ENCODE results near the gene DHX9.

DHX9 gene

DNA sequence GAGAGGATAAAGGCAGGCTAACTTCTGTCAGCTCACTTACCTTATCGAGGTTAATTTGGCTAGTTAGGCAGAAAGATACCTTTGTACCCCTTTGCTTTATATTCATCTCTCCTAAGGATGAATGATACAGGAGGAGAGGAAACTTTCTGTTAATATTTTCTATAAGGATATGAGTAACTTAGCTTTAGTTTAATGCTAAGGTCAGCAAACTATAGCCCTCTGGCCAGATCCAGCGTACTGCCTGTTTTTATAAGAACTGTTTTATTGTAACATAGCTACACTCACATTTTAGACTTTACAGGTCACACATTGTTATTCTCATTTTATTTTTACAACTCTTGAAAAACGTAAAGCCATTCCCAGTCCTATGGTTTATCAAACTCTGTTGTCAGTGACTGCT, 18.1 kb downstream of the DHX9 start:
- TF ChIP-seq Cebpa-rat (IDR thresholded peaks at IDR 0.05) = no peak
- Histone ChIP-seq H3K4me1 (no peaks in the 10 kb centered on the region), H3K27me3 (no peaks in the 10 kb centered on the region), H3K9me3 (no peaks in the 10 kb centered on the region), H3K4me3 (no peak overlapping the region), H3K9ac (no peak overlapping the region), H3K36me3 (peaks cover 100% of the 10 kb centered on the region), H3K27ac (no peak overlapping the region), H3K4me2 (no peak overlapping the region), H4K20me1 (peaks cover 100% of the 10 kb centered on the region)

DNA sequence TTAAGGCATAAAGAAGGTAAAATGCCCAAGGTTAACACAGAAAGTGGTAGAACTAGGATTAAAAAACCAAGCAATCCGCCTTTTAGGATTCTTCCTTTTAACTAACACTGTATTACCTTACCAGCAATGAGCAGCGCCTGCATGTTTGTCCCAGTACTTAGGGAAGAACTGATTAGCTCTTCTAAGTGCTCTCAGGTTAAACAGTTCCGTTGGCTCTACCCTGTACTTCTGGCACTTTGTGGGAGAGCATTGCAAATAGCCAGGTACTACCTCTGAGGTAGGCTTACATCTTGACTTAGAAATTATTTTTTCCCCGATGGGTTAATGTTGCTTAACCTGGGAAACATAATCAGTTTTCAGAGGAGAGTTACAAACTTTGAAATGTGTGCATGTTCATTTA, 21.5 kb downstream of the DHX9 start:
- H3K27ac ChIP-seq = no peak overlapping the region
- H3K36me3 ChIP-seq = peaks cover 100% of the 10 kb centered on the region
- no peaks in the 10 kb centered on the region for H3K4me1 ChIP-seq
- no peak for TF ChIP-seq Cebpa-rat (IDR thresholded peaks at IDR 0.05)
- peaks cover 100% of the 10 kb centered on the region for H4K20me1 ChIP-seq
- H3K9ac ChIP-seq = no peak overlapping the region
- no peaks in the 10 kb centered on the region for H3K27me3 ChIP-seq
- H3K4me3 ChIP-seq = no peak overlapping the region
- H3K4me2 ChIP-seq = no peak overlapping the region
- no peaks in the 10 kb centered on the region for H3K9me3 ChIP-seq

DNA sequence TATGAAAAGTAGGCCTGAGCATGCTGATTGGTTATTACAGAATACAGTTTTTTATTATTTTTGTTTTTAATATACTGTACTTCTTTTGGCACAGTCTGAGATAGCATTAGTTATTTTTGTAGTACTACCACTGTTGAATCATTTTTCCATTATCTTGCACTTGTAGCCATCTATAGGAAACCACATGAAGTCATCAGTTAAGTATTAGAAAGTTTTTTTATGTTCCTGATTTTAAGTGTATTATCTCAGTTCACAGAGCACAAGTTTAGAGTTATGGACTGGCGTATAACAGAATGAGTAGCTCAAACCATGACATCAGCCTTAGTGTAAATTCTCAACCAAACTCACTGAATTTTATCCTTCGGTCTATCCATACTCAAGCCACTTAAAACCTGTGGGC, 22.8 kb downstream of the DHX9 start:
- H4K20me1 ChIP-seq = peaks cover 99% of the 10 kb centered on the region

DNA sequence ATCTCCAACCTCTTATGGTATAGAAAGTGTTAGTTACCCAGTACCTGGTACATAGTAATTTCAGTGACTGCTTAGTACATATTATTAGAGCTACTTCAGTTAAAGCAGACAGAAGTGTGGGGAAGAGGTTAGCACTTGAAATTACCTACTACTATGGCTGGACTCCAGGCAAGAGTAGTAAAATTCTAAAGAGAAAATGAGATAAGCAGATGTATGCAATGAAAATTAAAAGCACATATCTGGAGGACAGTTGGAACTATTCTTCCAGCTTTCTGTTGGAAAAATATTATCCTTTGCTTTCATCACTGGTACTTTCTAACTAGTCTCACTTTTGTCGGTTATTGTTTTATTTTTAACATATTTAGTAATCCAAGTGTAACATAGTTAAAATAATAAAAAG, 23.7 kb downstream of the DHX9 start:
- peaks cover 99% of the 10 kb centered on the region for H3K36me3 ChIP-seq
- H3K27ac ChIP-seq = no peak overlapping the region
- no peak overlapping the region for H3K4me3 ChIP-seq
- no peak overlapping the region for H3K9ac ChIP-seq
- H3K9me3 ChIP-seq = no peaks in the 10 kb centered on the region
- TF ChIP-seq Cebpa-rat (IDR thresholded peaks at IDR 0.05) = no peak
- H3K4me1 ChIP-seq = no peaks in the 10 kb centered on the region
- no peak overlapping the region for H3K4me2 ChIP-seq
- H4K20me1 ChIP-seq = peaks cover 98% of the 10 kb centered on the region
- H3K27me3 ChIP-seq = no peaks in the 10 kb centered on the region

More for the DNA sequence above, 22.8 kb downstream of the DHX9 start:
- Histone ChIP-seq H3K27me3 (no peaks in the 10 kb centered on the region), H3K4me2 (no peak overlapping the region), H3K9me3 (no peaks in the 10 kb centered on the region), H3K9ac (no peak overlapping the region), H3K36me3 (peaks cover 99% of the 10 kb centered on the region), H3K4me3 (no peak overlapping the region), H3K4me1 (no peaks in the 10 kb centered on the region), H3K27ac (no peak overlapping the region)
- TF ChIP-seq Cebpa-rat (IDR thresholded peaks at IDR 0.05) = no peak

DNA sequence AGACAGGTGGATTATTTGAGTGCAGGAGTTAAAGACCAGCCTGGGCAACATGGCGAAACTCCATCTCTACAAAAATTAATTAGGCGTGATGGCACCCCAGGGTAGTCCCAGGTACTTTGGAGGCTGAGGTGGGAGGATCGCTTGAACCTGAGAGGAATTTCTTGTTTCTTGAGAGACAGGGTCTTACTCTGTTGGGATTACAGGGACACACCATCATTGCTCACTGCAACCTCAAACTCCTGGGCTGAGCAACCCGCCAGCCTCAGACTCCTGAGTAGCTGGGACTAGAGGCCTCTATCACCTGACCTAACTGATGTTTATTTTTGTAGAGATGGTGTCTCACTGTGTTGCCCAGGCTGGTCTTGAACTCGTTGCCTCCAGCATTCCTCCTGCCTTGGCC, 24.8 kb downstream of the DHX9 start:
- no peaks in the 10 kb centered on the region for H3K4me1 ChIP-seq
- no peak overlapping the region for H3K4me3 ChIP-seq
- no peaks in the 10 kb centered on the region for H3K9me3 ChIP-seq
- H4K20me1 ChIP-seq = peaks cover 94% of the 10 kb centered on the region
- no peaks in the 10 kb centered on the region for H3K27me3 ChIP-seq
- peaks cover 99% of the 10 kb centered on the region for H3K36me3 ChIP-seq
- no peak overlapping the region for H3K27ac ChIP-seq
- no peak overlapping the region for H3K4me2 ChIP-seq
- no peak for TF ChIP-seq Cebpa-rat (IDR thresholded peaks at IDR 0.05)
- no peak overlapping the region for H3K9ac ChIP-seq

DNA sequence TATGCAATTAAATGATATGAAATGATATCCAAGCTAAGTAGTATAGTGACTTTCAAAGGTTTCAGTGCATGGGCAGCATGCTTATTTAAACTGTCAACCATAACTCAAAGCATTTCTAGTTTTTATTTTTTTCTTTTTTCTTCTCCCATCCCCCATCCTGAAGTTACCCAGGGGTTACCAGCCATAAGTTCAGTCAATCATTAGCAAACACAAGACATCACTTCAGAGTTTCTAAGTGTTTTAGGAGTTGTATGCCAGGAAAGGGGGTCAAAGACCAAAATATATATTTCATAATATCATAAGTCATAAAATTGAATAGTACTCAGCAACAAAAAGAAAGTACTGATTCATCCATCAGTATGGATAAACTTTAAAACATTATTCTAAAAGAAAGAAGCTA, 28.7 kb downstream of the DHX9 start:
- no peak overlapping the region for H3K4me2 ChIP-seq
- no peak for TF ChIP-seq Cebpa-rat (IDR thresholded peaks at IDR 0.05)
- H3K36me3 ChIP-seq = peaks cover 98% of the 10 kb centered on the region
- H3K27me3 ChIP-seq = no peaks in the 10 kb centered on the region
- no peak overlapping the region for H3K27ac ChIP-seq
- no peak overlapping the region for H3K4me3 ChIP-seq
- H3K9me3 ChIP-seq = no peaks in the 10 kb centered on the region
- H3K9ac ChIP-seq = no peak overlapping the region
- no peaks in the 10 kb centered on the region for H3K4me1 ChIP-seq
- peaks cover 85% of the 10 kb centered on the region for H4K20me1 ChIP-seq

DNA sequence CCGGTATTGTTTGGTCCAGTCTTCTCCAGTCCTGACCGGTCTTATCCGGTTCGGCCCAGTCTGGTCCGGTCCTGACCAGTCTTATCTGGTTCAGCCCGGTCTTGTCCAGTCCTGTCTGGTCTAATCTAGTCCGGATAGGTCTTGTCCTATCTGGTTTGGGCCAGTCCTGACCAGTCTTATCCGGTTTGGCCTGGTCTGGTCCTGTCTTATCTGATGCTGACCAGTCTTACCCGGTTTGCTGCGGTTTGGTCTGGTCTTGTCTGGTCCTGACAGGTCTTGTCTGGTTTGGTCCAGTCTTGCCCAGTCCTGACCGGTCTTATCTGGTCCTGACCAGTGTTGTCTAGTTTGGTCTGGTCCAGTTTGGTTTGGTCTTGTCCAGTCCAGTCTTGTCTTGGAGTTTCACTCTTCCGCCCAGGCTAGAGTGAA, 30.1 kb downstream of the DHX9 start:
- H3K9ac ChIP-seq = no peak overlapping the region

DNA sequence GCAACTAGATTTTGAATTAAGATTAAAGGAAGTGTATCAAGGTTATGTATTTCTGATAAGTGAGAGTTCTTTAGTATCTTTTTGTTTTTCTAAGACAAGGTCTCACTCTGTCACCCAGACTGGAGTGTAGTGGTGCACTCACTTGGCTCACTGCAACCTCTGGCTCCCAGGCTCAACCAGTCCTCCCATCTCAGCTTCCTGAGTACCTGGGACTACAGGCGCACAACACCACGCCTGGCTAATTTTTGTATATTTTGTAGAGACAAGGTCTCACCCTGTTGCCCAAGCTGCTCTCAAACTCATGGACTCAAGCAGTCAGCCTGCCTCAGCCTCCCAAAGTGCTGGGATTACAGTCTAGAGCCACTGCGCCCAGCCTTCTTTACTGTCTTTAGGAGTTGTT, 33.7 kb downstream of the DHX9 start:
- no peaks in the 10 kb centered on the region for H3K27me3 ChIP-seq
- H3K4me1 ChIP-seq = no peaks in the 10 kb centered on the region
- H4K20me1 ChIP-seq = peaks cover 76% of the 10 kb centered on the region
- no peak for TF ChIP-seq Cebpa-rat (IDR thresholded peaks at IDR 0.05)
- H3K9me3 ChIP-seq = no peaks in the 10 kb centered on the region
- H3K27ac ChIP-seq = no peak overlapping the region
- peaks cover 99% of the 10 kb centered on the region for H3K36me3 ChIP-seq
- no peak overlapping the region for H3K4me2 ChIP-seq
- H3K4me3 ChIP-seq = no peak overlapping the region
- H3K9ac ChIP-seq = no peak overlapping the region

More for the DNA sequence above, 30.1 kb downstream of the DHX9 start:
- no peak overlapping the region for H3K4me2 ChIP-seq
- no peaks in the 10 kb centered on the region for H3K27me3 ChIP-seq
- H3K36me3 ChIP-seq = peaks cover 98% of the 10 kb centered on the region
- H3K4me3 ChIP-seq = no peak overlapping the region
- H4K20me1 ChIP-seq = peaks cover 85% of the 10 kb centered on the region
- no peaks in the 10 kb centered on the region for H3K9me3 ChIP-seq
- TF ChIP-seq Cebpa-rat (IDR thresholded peaks at IDR 0.05) = no peak
- no peaks in the 10 kb centered on the region for H3K4me1 ChIP-seq
- no peak overlapping the region for H3K27ac ChIP-seq

DNA sequence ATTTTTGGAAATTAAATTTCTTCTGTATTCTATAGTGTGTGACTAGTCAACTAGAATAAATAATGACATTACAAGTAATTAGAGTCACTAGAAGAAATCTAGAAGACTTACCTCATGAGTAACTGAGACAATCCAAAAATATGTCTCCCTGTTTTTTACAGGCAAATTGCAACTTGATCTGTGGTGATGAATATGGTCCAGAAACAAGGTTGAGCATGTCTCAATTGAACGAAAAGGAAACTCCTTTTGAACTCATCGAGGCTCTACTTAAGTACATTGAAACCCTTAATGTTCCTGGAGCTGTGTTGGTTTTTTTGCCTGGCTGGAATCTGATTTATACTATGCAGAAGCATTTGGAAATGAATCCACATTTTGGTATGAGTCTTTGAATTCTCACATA, 36.7 kb downstream of the DHX9 start:
- no peaks in the 10 kb centered on the region for H3K9me3 ChIP-seq
- H3K4me3 ChIP-seq = no peak overlapping the region
- no peak for TF ChIP-seq Cebpa-rat (IDR thresholded peaks at IDR 0.05)
- peaks cover 100% of the 10 kb centered on the region for H3K36me3 ChIP-seq
- no peaks in the 10 kb centered on the region for H3K4me1 ChIP-seq
- no peak overlapping the region for H3K4me2 ChIP-seq
- H4K20me1 ChIP-seq = peaks cover 80% of the 10 kb centered on the region
- H3K9ac ChIP-seq = no peak overlapping the region
- H3K27me3 ChIP-seq = no peaks in the 10 kb centered on the region
- H3K27ac ChIP-seq = no peak overlapping the region

DNA sequence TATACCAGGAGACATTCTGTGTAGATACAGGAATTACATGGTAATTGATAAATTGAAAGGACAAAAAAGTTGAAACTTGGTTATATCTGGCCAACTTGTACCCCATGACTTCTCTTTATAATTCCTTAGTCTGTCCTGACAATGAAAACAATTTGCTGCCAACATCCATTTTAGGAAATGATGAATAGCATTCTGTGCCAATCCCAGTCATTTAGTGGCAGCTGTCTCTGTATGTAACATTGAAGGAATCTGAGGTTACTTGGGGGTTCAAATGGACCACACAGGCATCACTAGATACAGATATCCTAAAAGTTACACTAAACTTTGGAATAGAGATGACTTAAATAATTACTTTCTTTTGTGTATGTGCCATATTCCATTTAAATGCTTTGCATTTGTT, 38.2 kb downstream of the DHX9 start:
- peaks cover 83% of the 10 kb centered on the region for H4K20me1 ChIP-seq
- H3K27ac ChIP-seq = no peak overlapping the region
- no peak overlapping the region for H3K4me2 ChIP-seq
- H3K4me3 ChIP-seq = no peak overlapping the region
- no peaks in the 10 kb centered on the region for H3K27me3 ChIP-seq
- H3K36me3 ChIP-seq = peaks cover 100% of the 10 kb centered on the region
- no peak overlapping the region for H3K9ac ChIP-seq
- TF ChIP-seq Cebpa-rat (IDR thresholded peaks at IDR 0.05) = no peak
- H3K4me1 ChIP-seq = no peaks in the 10 kb centered on the region
- no peaks in the 10 kb centered on the region for H3K9me3 ChIP-seq

DNA sequence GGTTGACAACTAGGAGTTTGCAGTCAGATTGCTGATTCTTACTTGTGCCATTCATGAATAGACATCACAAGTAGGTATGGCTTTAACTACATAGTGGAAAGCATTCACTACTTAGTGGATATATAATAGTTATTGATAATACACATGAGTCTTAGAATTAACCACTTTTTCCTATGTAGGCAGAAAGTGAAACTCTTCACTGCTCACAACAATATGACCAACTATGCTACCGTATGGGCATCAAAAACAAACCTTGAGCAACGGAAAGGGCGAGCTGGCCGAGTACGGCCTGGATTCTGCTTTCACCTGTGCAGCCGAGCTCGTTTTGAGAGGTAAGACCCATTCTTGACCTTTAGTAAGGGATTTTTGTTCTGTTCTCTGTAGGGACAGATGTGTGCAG, 38.7 kb downstream of the DHX9 start:
- TF ChIP-seq Cebpa-rat (IDR thresholded peaks at IDR 0.05) = no peak
- Histone ChIP-seq H3K36me3 (peaks cover 100% of the 10 kb centered on the region), H3K9ac (no peak overlapping the region), H3K4me2 (no peak overlapping the region), H3K9me3 (no peaks in the 10 kb centered on the region), H3K27me3 (no peaks in the 10 kb centered on the region), H3K27ac (no peak overlapping the region), H3K4me1 (no peaks in the 10 kb centered on the region), H3K4me3 (no peak overlapping the region), H4K20me1 (peaks cover 86% of the 10 kb centered on the region)
